OCI-LY7 (cell line): Measurements from ENCODE around the gene MGRN1. TPM values are rescaled to one million over a fixed set of nuclear protein-coding genes. Genes with fewer than 3 reads are reported as not detected.

Source experiments
- BruUV-seq: library from RNA; stranded (reverse); fragments of 400-500 nt; replicated peaks from 2 replicates; lab custom pipeline; 2021; lab: Mats Ljungman, UMichigan
- CTCF ChIA-PET: fragments of 300-600 bp; sonication (Branson Sonifier 250); formaldehyde crosslinking; loops from one replicate; lab custom pipeline; 2022; ENCODE audit warnings: antibody characterized with exemption; ENCODE audit not compliant: unreplicated experiment; lab: Charles Lee
- POLR2A ChIA-PET: fragments of 300-600 bp; sonication (Branson Sonifier 250); formaldehyde crosslinking; loops from one replicate; lab custom pipeline; 2022; ENCODE audit warnings: antibody characterized with exemption; lab: Charles Lee
- DNase-seq: peaks from one replicate; pipeline ENCODE4 v3.0.0-alpha.2; 2015; ENCODE audit warnings: low spot score
- H2AFZ ChIP-seq: fragments of 200-600 bp; sonication (generic), shearing (Covaris generic); 2 replicates; pipeline ENCODE4 v1.6.1; 2014; ENCODE audit warnings: mild to moderate bottlenecking, antibody characterized with exemption, low read length, moderate library complexity
- H3K27ac ChIP-seq: fragments of 200-600 bp; sonication (generic); 2 replicates; pipeline ENCODE4 v1.5.1; 2014; ENCODE audit warnings: mixed run types, low read depth, mild to moderate bottlenecking, moderate library complexity, low read length, inconsistent platforms; ENCODE audit not compliant: poor library complexity, severe bottlenecking
- H3K36me3 ChIP-seq: fragments of 200-600 bp; sonication (generic); 2 replicates; pipeline ENCODE4 v1.6.1; 2014; ENCODE audit warnings: mild to moderate bottlenecking, antibody characterized with exemption, low read length, moderate library complexity, mixed read lengths; ENCODE audit not compliant: insufficient read depth
- H3K4me1 ChIP-seq: fragments of 200-600 bp; sonication (generic); 2 replicates; pipeline ENCODE4 v1.5.1; 2014; ENCODE audit warnings: mild to moderate bottlenecking, low read length; ENCODE audit not compliant: insufficient read depth, poor library complexity, severe bottlenecking
- H3K4me2 ChIP-seq: fragments of 200-600 bp; sonication (generic); 2 replicates; pipeline ENCODE4 v1.6.1; 2014; ENCODE audit warnings: mild to moderate bottlenecking, low read length
- H3K4me3 ChIP-seq: fragments of 200-600 bp; sonication (generic); 2 replicates; pipeline ENCODE4 v1.5.1; 2014; ENCODE audit warnings: mild to moderate bottlenecking, low read depth, low read length; ENCODE audit not compliant: poor library complexity, severe bottlenecking
- H3K79me2 ChIP-seq: fragments of 200-600 bp; sonication (generic); 2 replicates; pipeline ENCODE4 v1.6.1; 2016; ENCODE audit warnings: low read depth, mild to moderate bottlenecking, low read length, moderate library complexity, mixed read lengths; ENCODE audit not compliant: insufficient read depth
- H3K9me2 ChIP-seq: fragments of 200-600 bp; sonication (generic); 2 replicates; pipeline ENCODE4 v1.6.1; 2016; ENCODE audit warnings: mild to moderate bottlenecking, low read length, mixed read lengths; ENCODE audit not compliant: insufficient read depth
- H3K9me3 ChIP-seq: fragments of 200-600 bp; sonication (generic); 2 replicates; pipeline ENCODE4 v1.6.1; 2014; ENCODE audit warnings: mild to moderate bottlenecking, mixed run types, low read length, mixed read lengths
- H4K20me1 ChIP-seq: fragments of 200-600 bp; sonication (generic); 2 replicates; pipeline ENCODE4 v1.6.1; 2014; ENCODE audit warnings: mild to moderate bottlenecking, antibody characterized with exemption, low read length, moderate library complexity, mixed read lengths; ENCODE audit not compliant: insufficient read depth
- EZH2phosphoT487 ChIP-seq: fragments of 200-600 bp; sonication (generic); IDR thresholded peaks from 2 replicates; pipeline ENCODE4 v1.6.1; 2018; ENCODE audit warnings: low read depth, borderline replicate concordance, mild to moderate bottlenecking, mixed run types, antibody characterized with exemption, low read length, moderate library complexity, mixed read lengths
- intact Hi-C: fragments of 100-400 bp; cut with micrococcal nuclease; formaldehyde crosslinking; loops from one replicate; pipeline ENCODE4 v1.10.0; 2022; ENCODE audit not compliant: unreplicated experiment
- total RNA-seq, 2 experiments: library from RNA; depleted of rRNA in 1 of 2; stranded (reverse); fragments of >200 nt in 1 of 2; shearing (Covaris generic) in 1 of 2; gene quantifications; 2 replicates each; pipeline ENCODE4 v1.2.3, GENCODE V29; 2014 to 2022
- TF ChIP-seq, protein P1 (sequence below): fragments of 200-600 bp; sonication (generic); conservative IDR thresholded peaks from 2 replicates; pipeline ENCODE4 v1.5.1; 2014; ENCODE audit warnings: mild to moderate bottlenecking, antibody characterized with exemption, low read length, moderate library complexity, mixed read lengths

Gene MGRN1
- total RNA-seq, 2 experiments from 2014 or later, result 14.1 to 43.1 TPM

DNA sequence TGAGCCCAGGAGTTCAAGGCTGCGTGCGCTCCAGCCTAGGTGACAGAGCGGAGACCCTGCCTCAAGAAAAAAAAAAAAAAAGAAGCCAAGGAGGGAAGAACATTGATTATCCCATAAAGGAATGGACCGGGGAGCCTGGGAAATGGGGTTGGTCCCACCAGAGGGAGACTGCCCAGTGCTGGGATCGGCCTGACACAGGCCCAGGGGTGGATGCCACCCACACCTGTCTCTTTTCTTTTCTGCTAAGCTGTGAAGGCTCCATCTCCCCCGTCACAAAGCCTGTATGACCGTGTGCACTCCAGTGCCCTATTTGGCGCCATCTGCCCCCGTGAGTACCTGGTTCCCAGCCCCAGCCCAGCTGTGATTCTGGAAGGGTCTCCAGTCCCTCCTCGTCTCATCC, 25.6 kb upstream of the MGRN1 start:
- no TSS peak for BruUV-seq
- Histone ChIP-seq H3K4me1 (no peaks in the 10 kb centered on the region), H3K4me2 (no peak overlapping the region), H3K36me3 (no peaks in the 10 kb centered on the region), H2AFZ (no peak overlapping the region), H3K4me3 (no peak overlapping the region), H3K9me2 (no peaks in the 10 kb centered on the region), H3K27ac (no peak overlapping the region), H3K79me2 (no peaks in the 10 kb centered on the region), H4K20me1 (no peaks in the 10 kb centered on the region), H3K9me3 (no peaks in the 10 kb centered on the region)
- intact Hi-C loops, result no loop called here
- POLR2A ChIA-PET, result no interaction called here
- no peak for DNase-seq
- TF ChIP-seq, protein P1, sequence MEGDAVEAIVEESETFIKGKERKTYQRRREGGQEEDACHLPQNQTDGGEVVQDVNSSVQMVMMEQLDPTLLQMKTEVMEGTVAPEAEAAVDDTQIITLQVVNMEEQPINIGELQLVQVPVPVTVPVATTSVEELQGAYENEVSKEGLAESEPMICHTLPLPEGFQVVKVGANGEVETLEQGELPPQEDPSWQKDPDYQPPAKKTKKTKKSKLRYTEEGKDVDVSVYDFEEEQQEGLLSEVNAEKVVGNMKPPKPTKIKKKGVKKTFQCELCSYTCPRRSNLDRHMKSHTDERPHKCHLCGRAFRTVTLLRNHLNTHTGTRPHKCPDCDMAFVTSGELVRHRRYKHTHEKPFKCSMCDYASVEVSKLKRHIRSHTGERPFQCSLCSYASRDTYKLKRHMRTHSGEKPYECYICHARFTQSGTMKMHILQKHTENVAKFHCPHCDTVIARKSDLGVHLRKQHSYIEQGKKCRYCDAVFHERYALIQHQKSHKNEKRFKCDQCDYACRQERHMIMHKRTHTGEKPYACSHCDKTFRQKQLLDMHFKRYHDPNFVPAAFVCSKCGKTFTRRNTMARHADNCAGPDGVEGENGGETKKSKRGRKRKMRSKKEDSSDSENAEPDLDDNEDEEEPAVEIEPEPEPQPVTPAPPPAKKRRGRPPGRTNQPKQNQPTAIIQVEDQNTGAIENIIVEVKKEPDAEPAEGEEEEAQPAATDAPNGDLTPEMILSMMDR, result no peak
- no peak for TF ChIP-seq EZH2phosphoT487
- CTCF ChIA-PET, result no interaction called here

DNA sequence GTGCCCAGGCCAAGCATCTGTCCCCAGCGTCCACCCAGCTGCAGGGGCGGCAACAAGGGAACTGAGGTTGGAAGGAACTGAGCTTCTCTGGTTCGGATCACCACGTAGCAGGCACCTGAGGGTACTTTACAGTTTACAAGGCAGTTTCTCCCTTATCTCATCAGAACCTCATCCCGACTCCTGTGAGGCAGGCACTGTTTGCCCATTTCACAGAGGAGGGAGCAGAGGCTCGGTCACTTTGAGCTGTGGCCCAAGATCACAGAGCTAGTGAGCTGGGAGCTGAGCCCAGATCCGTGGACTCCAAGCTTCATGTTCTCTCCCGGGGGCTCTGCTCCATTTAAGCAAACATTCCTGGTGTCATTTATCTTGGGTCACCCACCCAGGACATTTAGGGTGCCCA, 25.1 kb upstream of the MGRN1 start:
- H3K36me3 ChIP-seq, result no peaks in the 10 kb centered on the region
- H2AFZ ChIP-seq, result no peak overlapping the region
- intact Hi-C loops, result no loop called here
- POLR2A ChIA-PET, result no interaction called here
- H3K79me2 ChIP-seq, result no peaks in the 10 kb centered on the region
- BruUV-seq, result no TSS peak
- no peak overlapping the region for H3K27ac ChIP-seq
- no peak for TF ChIP-seq EZH2phosphoT487
- TF ChIP-seq, protein P1, result no peak
- H3K4me3 ChIP-seq, result no peak overlapping the region
- no peak for DNase-seq
- H3K4me1 ChIP-seq, result no peaks in the 10 kb centered on the region
- no peaks in the 10 kb centered on the region for H3K9me2 ChIP-seq
- H3K9me3 ChIP-seq, result no peaks in the 10 kb centered on the region
- no peaks in the 10 kb centered on the region for H4K20me1 ChIP-seq
- no peak overlapping the region for H3K4me2 ChIP-seq
- CTCF ChIA-PET, result no interaction called here

DNA sequence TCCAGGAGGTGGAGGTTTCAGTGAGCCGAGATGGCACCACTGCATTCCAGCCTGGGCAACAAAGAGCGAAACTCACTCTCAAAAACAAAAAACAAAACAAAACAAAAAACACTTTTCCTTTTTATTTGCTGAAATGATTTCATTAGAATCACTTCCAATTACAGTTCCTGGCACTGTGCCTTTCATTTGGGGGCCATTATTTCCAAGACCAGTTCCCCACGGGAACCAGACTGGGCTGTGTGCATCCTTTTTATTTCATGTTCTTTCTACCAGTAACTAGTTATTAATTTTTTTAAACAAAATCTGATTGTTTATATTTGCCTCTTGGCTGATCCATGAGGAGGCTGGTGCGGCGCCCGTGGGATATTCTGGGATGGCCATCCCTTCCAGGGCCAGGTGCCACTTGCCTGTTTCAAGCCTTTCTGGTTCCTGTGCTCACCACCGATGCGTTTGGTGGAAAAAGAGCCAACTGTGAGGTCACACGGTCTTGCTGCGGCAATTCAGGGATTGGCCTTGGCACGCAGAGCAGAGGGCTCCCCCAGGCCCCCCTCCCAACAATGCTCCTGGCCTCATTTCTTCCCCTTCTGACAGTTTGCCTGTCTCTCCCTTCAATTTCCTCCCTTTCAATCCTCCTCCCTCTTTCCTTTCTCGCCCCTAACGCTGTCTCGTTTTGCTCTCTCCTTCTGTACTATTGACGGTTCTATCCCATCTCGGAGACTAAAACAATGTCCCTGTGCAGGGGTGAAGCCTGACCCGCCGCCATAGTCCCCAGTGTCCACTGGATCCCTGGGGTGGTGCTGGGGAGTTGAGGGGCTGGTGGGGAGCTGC, 23.4 kb upstream of the MGRN1 start:
- ChIA-PET POLR2A (no interaction called here), CTCF (no interaction called here)
- Histone ChIP-seq H3K36me3 (no peaks in the 10 kb centered on the region), H2AFZ (no peak overlapping the region), H3K9me3 (no peaks in the 10 kb centered on the region), H3K27ac (no peak overlapping the region), H3K9me2 (no peaks in the 10 kb centered on the region), H3K79me2 (no peaks in the 10 kb centered on the region), H3K4me2 (no peak overlapping the region), H3K4me1 (no peaks in the 10 kb centered on the region), H4K20me1 (no peaks in the 10 kb centered on the region), H3K4me3 (no peak overlapping the region)
- no peak for DNase-seq
- no TSS peak for BruUV-seq
- TF ChIP-seq, protein P1, result no peak
- no peak for TF ChIP-seq EZH2phosphoT487
- intact Hi-C loops, result no loop called here
